GM19351 (cell line): ENCODE measurements around the gene AGRN.
A peak's percentile ranks its signal among the peaks of the same experiment; 100 is the strongest.
"Not testable (repeated sequence)": the region's sequence is repeated elsewhere in the genome, so short reads cannot be mapped to it uniquely, and the experiment has no call there.

Source experiments
- ATAC-seq: cut with Tn5 transposase; IDR thresholded peaks from one replicate; pipeline ENCODE4 v1.9.1; 2021; ENCODE audit warnings: mild to moderate bottlenecking, moderate library complexity; ENCODE audit not compliant: unreplicated experiment

The AGRN gene

GRCh38 chr1:1018321-1018685 is 1.6 kb upstream of the AGRN start:
- not testable (repeated sequence) for ATAC-seq

GRCh38 chr1:1019122-1019999 is 559 bp upstream of the AGRN start:
- ATAC-seq, result peak; percentile 69

- no peak for ATAC-seq
Observed at GRCh38 chr1:1020415-1021009, 592 bp downstream of the AGRN start.

GRCh38 chr1:1021010-1021919 is 1.3 kb downstream of the AGRN start:
- ATAC-seq, result no peak

- no peak for ATAC-seq
Observed at GRCh38 chr1:1021920-1022259, 2.0 kb downstream of the AGRN start.

- ATAC-seq, result no peak
Observed at GRCh38 chr1:1022302-1023009, 2.5 kb downstream of the AGRN start.

GRCh38 chr1:1023700-1024099 is 3.8 kb downstream of the AGRN start:
- ATAC-seq, result no peak

- ATAC-seq, result no peak
Observed at GRCh38 chr1:1024149-1024770, 4.3 kb downstream of the AGRN start.

GRCh38 chr1:1024771-1025699 is 5.1 kb downstream of the AGRN start:
- ATAC-seq, result no peak

GRCh38 chr1:1025730-1026129 is 5.8 kb downstream of the AGRN start:
- no peak for ATAC-seq

GRCh38 chr1:1026599-1027413 is 6.9 kb downstream of the AGRN start:
- no peak for ATAC-seq

GRCh38 chr1:1027791-1028190 is 7.9 kb downstream of the AGRN start:
- no peak for ATAC-seq

GRCh38 chr1:1030867-1031658 is 11.1 kb downstream of the AGRN start:
- not testable (repeated sequence) for ATAC-seq

GRCh38 chr1:1031659-1032235 is 11.8 kb downstream of the AGRN start:
- no peak for ATAC-seq

- ATAC-seq, result no peak
Observed at GRCh38 chr1:1032424-1032823, 12.5 kb downstream of the AGRN start.

- peak; percentile 85 for ATAC-seq
Observed at GRCh38 chr1:1033009-1033587, 13.2 kb downstream of the AGRN start.
